Fibroblast of villous mesenchyme (primary cell): ENCODE data around the gene DDHD1. TPM values are rescaled to one million over a fixed set of nuclear protein-coding genes. Genes with fewer than 3 reads are reported as not detected.

Source experiments
- DNase-seq: peaks from one replicate; pipeline ENCODE4 v3.0.0-alpha.2; 2010; ENCODE audit warnings: low read depth
- H3K4me3 ChIP-seq: 2 replicates; pipeline ENCODE4 v1.5.1; 2011; ENCODE audit warnings: low read depth, mild to moderate bottlenecking, low read length
- CTCF ChIP-seq: IDR thresholded peaks from 2 replicates; pipeline ENCODE4 v1.5.1; 2012; ENCODE audit warnings: low read depth, mild to moderate bottlenecking, low read length; ENCODE audit not compliant: insufficient read depth
- small RNA-seq: library from RNA; depleted of rRNA; stranded (forward); fragments of <200 nt; gene quantifications from one replicate; pipeline ENCODE3, GENCODE V24; 2012
- total RNA-seq: library from RNA; depleted of rRNA; stranded (reverse); fragments of >200 nt; gene quantifications from 2 replicates; pipeline ENCODE4 v1.2.3, GENCODE V29; 2012

DDHD1 gene
- total RNA-seq, 1 donor = 42.7 TPM

GRCh38 chr14:52987514-52987913 lies 165.6 kb downstream of the DDHD1 start:
- no peak for DNase-seq
- no peak overlapping the region for H3K4me3 ChIP-seq
- no peak for TF ChIP-seq CTCF

- DNase-seq = no peak
- H3K4me3 ChIP-seq = no peak overlapping the region
- TF ChIP-seq CTCF = no peak
Observed at GRCh38 chr14:52987042-52987441, 166.1 kb downstream of the DDHD1 start.

Small RNA genes lying within 50 kb of the gene (small RNA-seq; reads per million reads assigned to genes)
- gene AL352979.1 = not detected

Other genes starting within 250 kb of the DDHD1 start
- 266 and 320 TPM in 2 replicates for gene FERMT2, start 202.3 kb downstream of the DDHD1 start, total RNA-seq